GM18511 (cell line): ENCODE data around the gene RGS3.

Experiments
- ATAC-seq: cut with Tn5 transposase; IDR thresholded peaks from one replicate; pipeline ENCODE4 v1.9.1; 2021; ENCODE audit warnings: mild to moderate bottlenecking, moderate library complexity; ENCODE audit not compliant: unreplicated experiment

The RGS3 gene

GRCh38 chr9:113568571-113569321 lies 105.2 kb downstream of the RGS3 start:
- ATAC-seq: no peak

- ATAC-seq: no peak
Measured at GRCh38 chr9:113569472-113570060, 106.0 kb downstream of the RGS3 start.

DNA sequence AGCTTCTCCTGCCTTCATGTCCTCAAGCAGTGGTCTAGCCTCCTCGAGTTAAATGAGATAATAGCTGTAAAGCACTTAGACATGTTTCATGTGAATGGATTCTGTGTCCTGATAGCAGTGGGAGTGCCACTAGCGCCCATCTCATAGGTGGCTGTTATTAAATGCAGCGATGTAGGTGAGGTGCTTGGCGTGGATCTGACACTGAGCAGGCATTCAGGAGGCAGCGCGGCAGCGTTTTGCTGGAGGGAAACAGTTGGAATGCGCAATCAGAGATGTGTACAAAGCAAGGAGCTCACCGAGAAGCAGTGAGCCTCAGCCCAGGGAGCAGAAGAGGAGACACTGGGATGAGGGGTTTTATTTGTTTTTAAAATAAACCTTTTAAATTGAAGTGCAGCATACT lies 106.6 kb downstream of the RGS3 start:
- ATAC-seq: no peak

DNA sequence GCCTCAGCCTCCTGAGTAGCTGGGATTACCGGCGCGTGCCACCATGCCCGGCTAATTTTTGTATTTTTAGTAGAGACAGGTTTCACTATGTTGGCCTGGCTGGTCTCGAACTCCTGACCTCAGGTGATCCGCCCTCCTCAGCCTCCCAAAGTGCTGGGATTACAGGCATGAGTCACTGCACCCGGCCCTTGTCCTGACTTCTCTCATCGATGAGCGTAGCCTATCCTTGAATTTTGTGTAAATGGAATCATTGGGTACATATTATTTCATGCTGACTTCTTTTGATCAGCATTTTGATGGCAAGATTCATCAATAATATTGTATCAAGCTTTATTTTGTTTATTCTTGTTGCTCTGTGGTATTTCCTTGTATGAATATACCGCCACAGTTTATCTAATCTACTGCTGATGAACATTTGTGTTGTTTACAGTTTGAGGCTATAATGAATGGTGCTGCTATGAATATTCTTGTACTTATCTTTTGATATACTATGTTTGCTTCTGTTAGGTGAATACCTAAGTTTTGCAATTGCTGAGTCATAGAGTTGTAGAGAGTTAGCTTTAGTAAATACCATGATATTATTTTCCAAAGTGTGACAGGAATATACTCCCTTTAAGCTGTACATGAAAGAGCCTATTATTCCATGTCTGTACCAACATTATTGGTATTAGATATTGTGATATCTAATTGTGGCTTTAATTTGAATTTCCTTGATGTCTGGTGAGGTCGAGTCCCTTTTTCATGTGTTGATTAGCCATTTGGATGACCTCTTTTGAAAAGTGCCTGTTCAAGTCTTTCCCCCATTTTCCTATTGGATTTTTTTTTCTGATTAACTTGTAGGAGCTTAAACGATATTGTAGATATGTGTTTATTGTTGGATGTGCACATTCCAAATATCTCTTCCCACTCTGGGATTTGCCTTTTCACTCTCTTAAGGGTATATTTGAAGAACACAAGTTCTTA lies 107.5 kb downstream of the RGS3 start:
- ATAC-seq: no peak

- ATAC-seq: no peak
Measured at GRCh38 chr9:113572076-113572861, 108.7 kb downstream of the RGS3 start.

GRCh38 chr9:113573046-113573958 lies 109.8 kb downstream of the RGS3 start:
- no peak for ATAC-seq

DNA sequence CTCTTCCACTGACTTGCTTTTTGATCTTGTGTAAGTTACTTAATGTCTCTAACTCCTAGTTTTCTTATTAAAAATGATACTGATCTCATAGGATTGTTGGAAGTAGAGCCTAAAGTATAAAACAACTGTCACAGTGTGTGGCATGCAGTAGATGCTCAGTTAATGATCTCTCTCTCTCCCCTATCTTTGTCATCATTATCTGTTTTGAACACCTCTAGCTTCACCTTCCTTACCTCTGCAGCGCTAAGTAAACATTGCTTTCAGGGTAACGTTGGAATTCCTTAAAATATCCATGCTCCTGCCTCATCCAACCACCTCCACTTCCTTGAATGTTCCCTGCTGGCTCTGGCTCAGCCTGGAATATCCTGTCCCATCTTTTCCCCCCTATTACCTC lies 110.4 kb downstream of the RGS3 start:
- no peak for ATAC-seq

GRCh38 chr9:113574441-113575262 lies 111.1 kb downstream of the RGS3 start:
- ATAC-seq: no peak

DNA sequence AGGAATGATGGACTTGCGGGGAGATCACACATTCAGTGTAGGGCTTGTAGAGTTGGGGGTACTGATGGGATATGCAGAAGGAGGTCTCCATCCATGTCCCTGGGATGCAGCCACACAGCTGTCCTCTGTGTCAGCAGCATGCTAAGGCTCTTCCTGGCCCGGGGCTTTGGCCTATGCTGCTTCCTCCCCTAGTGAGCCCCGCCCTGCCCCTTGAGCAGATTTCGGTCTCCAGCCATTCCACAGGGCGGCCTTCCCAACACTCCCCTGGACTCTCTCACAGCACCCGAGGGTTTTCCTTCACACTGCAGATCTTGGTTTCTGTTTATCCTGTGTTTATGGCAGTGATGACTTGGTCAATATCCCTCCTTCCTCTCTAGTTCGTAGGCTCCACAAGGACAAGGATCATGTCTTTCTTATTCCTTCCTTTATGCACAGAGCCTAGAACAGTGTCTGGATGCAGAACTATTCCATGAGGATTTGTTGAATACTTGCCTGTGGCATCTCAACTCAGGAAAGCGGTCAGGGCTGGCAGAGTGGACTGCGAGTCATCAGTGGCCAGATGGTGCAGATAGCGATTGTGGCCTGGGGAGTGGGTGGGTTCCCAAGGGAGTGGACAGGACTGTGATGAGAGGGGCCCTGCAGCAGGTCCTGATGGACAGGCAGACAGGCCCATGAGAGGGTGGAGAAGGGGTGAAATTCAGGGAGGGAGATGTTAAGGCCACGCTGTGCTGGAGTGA lies 114.2 kb downstream of the RGS3 start:
- no peak for ATAC-seq

DNA sequence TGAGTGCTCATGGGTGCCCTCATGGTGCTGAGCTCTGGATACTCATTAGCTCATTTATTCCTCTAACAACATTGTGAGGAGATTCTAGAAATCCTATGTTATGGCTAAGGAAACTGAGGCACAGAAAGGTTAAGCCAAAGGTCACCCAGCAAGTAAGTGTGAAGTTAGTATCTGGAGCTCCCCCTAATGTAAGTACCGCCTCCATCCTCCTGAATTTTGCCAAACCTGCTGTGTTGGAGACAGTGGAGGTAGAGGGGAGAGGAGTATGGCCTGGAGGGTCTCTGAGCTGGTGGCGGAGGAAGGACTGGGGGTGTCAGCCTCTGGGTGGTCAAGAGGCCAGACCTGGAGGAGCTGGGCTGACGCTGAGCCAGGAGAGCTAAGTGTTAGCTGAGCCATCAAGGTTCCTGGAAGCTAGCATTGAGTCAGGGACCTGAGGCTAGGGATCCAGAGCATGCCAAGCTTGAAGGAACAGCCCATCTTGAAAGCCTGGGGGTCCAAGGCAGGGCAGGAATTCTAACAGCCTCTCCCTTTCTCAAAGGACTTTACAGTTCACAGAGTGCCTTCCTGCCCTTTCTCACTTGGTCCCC lies 114.8 kb downstream of the RGS3 start:
- peak; percentile 0 for ATAC-seq

GRCh38 chr9:113578882-113579282 lies 115.4 kb downstream of the RGS3 start:
- ATAC-seq: peak; percentile 69

GRCh38 chr9:113579283-113580040 lies 115.9 kb downstream of the RGS3 start:
- peak; percentile 39 for ATAC-seq

GRCh38 chr9:113580041-113580953 lies 116.8 kb downstream of the RGS3 start:
- ATAC-seq: no peak

- ATAC-seq: no peak
Measured at GRCh38 chr9:113580954-113581311, 117.4 kb downstream of the RGS3 start.

DNA sequence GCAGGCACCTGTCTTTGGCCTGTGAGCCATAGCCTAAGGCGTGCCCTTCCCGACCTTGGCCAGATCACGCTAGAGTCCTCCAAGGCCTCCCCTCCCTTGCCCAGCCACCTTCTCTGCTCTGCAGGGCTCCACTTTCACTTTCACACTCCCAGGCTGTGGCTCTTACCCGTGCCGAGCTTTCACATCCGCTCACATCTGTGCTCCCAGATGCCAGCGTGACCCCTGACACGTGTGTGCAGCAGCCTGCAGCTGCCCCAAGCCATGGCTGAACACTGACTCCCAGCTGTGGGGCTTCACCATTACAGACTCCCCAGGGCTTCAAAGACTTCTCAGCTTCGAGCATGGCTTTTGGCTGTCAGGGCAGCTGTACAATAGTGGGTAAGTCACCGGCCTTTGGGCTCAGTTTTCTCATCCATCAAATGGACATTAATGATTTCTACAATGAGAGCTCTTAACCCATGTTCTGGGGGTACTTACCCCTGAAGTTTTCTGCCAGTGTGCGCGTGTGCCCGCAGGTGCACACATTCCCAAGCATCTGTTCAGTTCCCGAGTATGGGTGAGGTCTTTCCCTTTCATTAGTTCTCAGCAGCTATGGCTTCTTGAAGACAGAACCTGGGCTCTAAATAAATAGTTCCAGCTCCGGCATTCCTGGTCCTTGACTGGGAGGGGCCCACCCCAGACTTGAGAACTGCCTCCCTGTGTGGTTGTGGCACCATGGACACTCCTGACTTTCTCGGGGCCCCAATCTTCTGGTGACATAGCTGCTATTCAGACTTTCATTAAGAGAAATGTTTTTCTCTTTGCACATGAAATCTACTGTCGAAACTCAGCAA lies 118.6 kb downstream of the RGS3 start:
- ATAC-seq: peak; percentile 82
